ENCODE measurements around the gene B3GALT6.

Gene B3GALT6

GRCh38 chr1:1283821-1284220 lies 51.8 kb downstream of the B3GALT6 start:
- DNase-seq (ENCODE audit: extremely low spot score): peak; percentile 81
- peak; percentile 16 for TF ChIP-seq CTCF (IDR thresholded peaks at IDR 0.05; ENCODE audit: control extremely low read depth, extremely low read depth, low read depth, missing control alignments)
- POLR2A ChIA-PET: no interaction called here
- CTCF ChIA-PET: interaction anchor here (1.7 kb wide), 1 partner anchor 162 kb away, joined by 6 read pairs; no protein-coding TSS in a partner anchor
